Hepatocyte (in vitro differentiated cells): ENCODE results near the gene VPS8. TPM values are rescaled to one million over a fixed set of nuclear protein-coding genes. Genes with fewer than 3 reads are reported as not detected.

Source experiments
- DNase-seq: peaks from one replicate; pipeline ENCODE4 v3.0.0-alpha.2; 2016; ENCODE audit warnings: low spot score
- H2AFZ ChIP-seq: fragments of 200-600 bp; sonication (generic); 2 replicates; pipeline ENCODE4 v1.6.0; 2016; ENCODE audit warnings: antibody characterized with exemption, mild to moderate bottlenecking
- H3K27ac ChIP-seq: fragments of 200-600 bp; sonication (generic); 2 replicates; pipeline ENCODE4 v1.5.1; 2016; ENCODE audit warnings: mild to moderate bottlenecking
- H3K27me3 ChIP-seq: fragments of 200-600 bp; sonication (generic); 2 replicates; pipeline ENCODE4 v1.6.1; 2016
- H3K36me3 ChIP-seq: fragments of 200-600 bp; sonication (generic); replicated peaks from 2 replicates; pipeline ENCODE4 v1.5.1; 2016; ENCODE audit warnings: low read depth; ENCODE audit not compliant: insufficient read depth
- H3K4me1 ChIP-seq: fragments of 200-600 bp; sonication (generic); 2 replicates; pipeline ENCODE4 v1.5.1; 2016; ENCODE audit warnings: mild to moderate bottlenecking, moderate library complexity; ENCODE audit not compliant: insufficient read depth
- H3K4me2 ChIP-seq: fragments of 200-600 bp; sonication (generic); 2 replicates; pipeline ENCODE4 v1.6.0; 2016
- H3K4me3 ChIP-seq: fragments of 200-600 bp; sonication (generic); 2 replicates; pipeline ENCODE4 v1.5.1; 2016; ENCODE audit warnings: mild to moderate bottlenecking
- H3K79me2 ChIP-seq: fragments of 200-600 bp; sonication (generic); 2 replicates; pipeline ENCODE4 v1.6.0; 2017; ENCODE audit warnings: mild to moderate bottlenecking
- H3K9me2 ChIP-seq: fragments of 200-600 bp; sonication (generic); replicated peaks from 2 replicates; pipeline ENCODE4 v1.6.0; 2017; ENCODE audit warnings: mild to moderate bottlenecking; ENCODE audit not compliant: insufficient read depth
- H3K9me3 ChIP-seq: fragments of 200-600 bp; sonication (generic); 2 replicates; pipeline ENCODE4 v1.5.1; 2016; ENCODE audit warnings: low read depth, mild to moderate bottlenecking
- H4K20me1 ChIP-seq: fragments of 200-600 bp; sonication (generic); 2 replicates; pipeline ENCODE4 v1.6.0; 2016; ENCODE audit warnings: mild to moderate bottlenecking; ENCODE audit not compliant: insufficient read depth, poor library complexity, severe bottlenecking
- CTCF ChIP-seq: fragments of 200-600 bp; sonication (generic); IDR thresholded peaks from 2 replicates; pipeline ENCODE4 v1.5.1; 2016; ENCODE audit warnings: antibody characterized with exemption, mild to moderate bottlenecking; ENCODE audit not compliant: poor library complexity
- EZH2 ChIP-seq: fragments of 200-600 bp; sonication (generic); IDR thresholded peaks from 2 replicates; pipeline ENCODE4 v1.6.1; 2016; ENCODE audit warnings: antibody characterized with exemption, mild to moderate bottlenecking, borderline replicate concordance
- EZH2phosphoT487 ChIP-seq: fragments of 200-600 bp; sonication (generic); IDR thresholded peaks from one replicate; pipeline ENCODE4 v1.6.1; 2018; ENCODE audit warnings: antibody characterized with exemption, mild to moderate bottlenecking, low read depth, moderate library complexity; ENCODE audit not compliant: unreplicated experiment, severe bottlenecking
- WGBS: methylation state at CpG from one replicate; pipeline ENCODE4 v1.1.6; 2016; ENCODE audit warnings: low lambda C conversion rate; ENCODE audit errors: missing lambda C conversion rate; 5-methylcytosine and 5-hydroxymethylcytosine counted together
- polyA plus RNA-seq: library from polyadenylated mRNA; unstranded; fragments of >200 nt; fragmentation: Nextera tagmentation; extraction: Ambion mirVana; gene quantifications from 2 replicates; pipeline ENCODE4 v1.2.1, GENCODE V29; 2016
- total RNA-seq: library from RNA; depleted of rRNA; stranded (reverse); fragments of >200 nt; gene quantifications from 2 replicates; pipeline ENCODE4 v1.2.3, GENCODE V29; 2014

The VPS8 gene
- total and polyA plus RNA-seq, 2 experiments from 2014 or later = 20.5 to 61.9 TPM

DNA sequence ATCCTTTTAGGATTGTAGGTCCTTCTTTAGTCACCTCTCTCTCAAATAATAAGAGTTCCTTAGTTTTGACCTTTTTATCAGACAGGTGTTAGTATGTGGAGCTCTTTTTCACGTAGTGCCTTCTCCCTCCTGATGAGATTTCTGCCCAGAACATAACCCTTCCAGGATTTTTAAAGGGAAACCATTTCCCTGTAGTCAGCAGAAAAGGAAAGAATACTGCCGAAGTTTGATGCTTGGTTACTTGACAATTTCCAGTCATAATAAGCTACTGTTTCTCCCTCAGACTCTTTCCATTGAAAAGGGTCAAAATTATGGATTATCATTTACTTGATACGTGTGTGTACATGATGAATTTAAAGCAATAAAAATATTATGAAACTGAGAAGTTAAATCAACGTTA lies 73.1 kb downstream of the VPS8 start:
- Histone ChIP-seq H3K27me3 (no peaks in the 10 kb centered on the region), H3K79me2 (no peaks in the 10 kb centered on the region), H3K4me2 (no peak overlapping the region), H3K27ac (no peak overlapping the region), H3K9me2 (no peaks in the 10 kb centered on the region), H3K36me3 (no peaks in the 10 kb centered on the region), H2AFZ (no peak overlapping the region), H3K9me3 (no peaks in the 10 kb centered on the region), H3K4me3 (no peak overlapping the region), H3K4me1 (no peaks in the 10 kb centered on the region), H4K20me1 (no peaks in the 10 kb centered on the region)
- DNase-seq = no peak
- TF ChIP-seq EZH2phosphoT487 = no peak
- no peak for TF ChIP-seq EZH2
- TF ChIP-seq CTCF = no peak
- 84% methylated on average over 4 of the region's 4 CpGs for WGBS

DNA sequence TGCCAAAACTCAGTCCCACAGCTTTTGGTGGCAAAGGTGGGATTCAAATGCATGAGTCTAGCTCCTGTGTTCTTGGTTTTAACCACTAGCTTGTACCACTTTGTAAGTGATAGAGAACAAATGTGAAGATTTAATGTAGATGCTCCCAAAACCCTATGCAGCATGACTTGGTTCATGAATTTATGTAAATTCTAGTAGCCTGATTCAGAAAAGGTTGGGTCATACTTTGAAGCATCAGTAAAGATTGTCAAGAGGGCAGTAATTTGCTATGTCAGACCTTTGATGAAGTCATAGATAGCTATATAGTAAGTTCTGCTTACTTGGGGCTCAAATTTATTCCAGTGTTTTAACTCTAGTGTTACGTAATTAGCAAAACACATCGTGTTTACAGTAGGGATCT lies 75.6 kb downstream of the VPS8 start:
- TF ChIP-seq EZH2 (no peak), CTCF (no peak), EZH2phosphoT487 (no peak)
- H3K79me2 ChIP-seq = no peaks in the 10 kb centered on the region
- 92% methylated on average over 2 of the region's 2 CpGs for WGBS
- no peak overlapping the region for H2AFZ ChIP-seq
- H3K9me3 ChIP-seq = no peaks in the 10 kb centered on the region
- no peak overlapping the region for H3K4me2 ChIP-seq
- DNase-seq = no peak
- H3K4me3 ChIP-seq = no peak overlapping the region
- H3K27me3 ChIP-seq = no peaks in the 10 kb centered on the region
- H3K27ac ChIP-seq = no peak overlapping the region
- no peaks in the 10 kb centered on the region for H3K4me1 ChIP-seq
- H3K36me3 ChIP-seq = no peaks in the 10 kb centered on the region
- H3K9me2 ChIP-seq = no peaks in the 10 kb centered on the region
- no peaks in the 10 kb centered on the region for H4K20me1 ChIP-seq

DNA sequence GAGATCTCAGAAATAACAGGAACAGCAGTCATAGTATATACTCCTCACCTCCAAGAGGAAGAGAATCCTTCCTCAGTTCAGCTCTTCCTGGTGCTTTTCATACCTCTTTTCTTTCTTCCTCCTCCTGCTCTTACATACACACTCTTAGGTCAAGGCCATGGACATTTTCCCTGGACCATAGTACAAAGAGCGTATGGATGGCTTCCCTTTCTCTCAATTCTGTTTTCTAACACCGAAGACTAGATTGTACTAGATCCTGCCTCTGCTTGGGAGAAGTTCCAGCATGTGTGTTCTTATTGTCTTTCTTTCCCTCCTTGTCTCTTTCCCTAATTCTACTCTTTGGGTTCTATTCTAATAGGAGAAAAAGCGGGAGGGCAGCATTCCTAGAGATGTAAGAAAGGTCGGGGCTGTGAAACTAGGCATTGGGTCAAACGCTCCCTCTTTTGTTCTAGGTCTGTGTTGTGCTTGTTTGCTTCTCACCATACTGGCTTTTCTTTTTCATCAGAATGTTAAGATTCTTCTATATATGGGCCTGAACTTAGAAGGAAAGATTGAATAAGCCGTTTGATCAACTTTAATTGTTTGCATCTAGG lies 77.4 kb downstream of the VPS8 start:
- Histone ChIP-seq H3K27me3 (no peaks in the 10 kb centered on the region), H3K4me3 (no peak overlapping the region), H3K27ac (no peak overlapping the region), H3K4me2 (no peak overlapping the region), H3K9me3 (no peaks in the 10 kb centered on the region), H3K36me3 (no peaks in the 10 kb centered on the region), H2AFZ (no peak overlapping the region), H3K9me2 (no peaks in the 10 kb centered on the region), H4K20me1 (no peaks in the 10 kb centered on the region), H3K4me1 (no peaks in the 10 kb centered on the region), H3K79me2 (no peaks in the 10 kb centered on the region)
- no peak for TF ChIP-seq EZH2phosphoT487
- no peak for TF ChIP-seq EZH2
- TF ChIP-seq CTCF = no peak
- no peak for DNase-seq
- WGBS = 85% methylated on average over 6 of the region's 6 CpGs
